Lung (tissue), 12 donors: ENCODE results near the gene ATP9A. TPM values are rescaled to one million over a fixed set of nuclear protein-coding genes. Genes with fewer than 3 reads are reported as not detected.
A peak's percentile ranks its signal among the peaks of the same experiment; 100 is the strongest.

Experiments
- ATAC-seq: fragments of 200-7000 bp; cut with Tn5 transposase; one replicate; pipeline ENCODE4 v1.9.1; 2020; ENCODE audit warnings: moderate number of reproducible peaks; ENCODE audit not compliant: insufficient read depth, low FRiP score
- DNase-seq, 3 donors: peaks; one replicate each; pipeline ENCODE4 v3.0.0-alpha.2; 2013 to 2017
- H3K27ac ChIP-seq, 2 donors: one replicate each; pipeline ENCODE4 v1.5.1; 2013; ENCODE audit warnings: mild to moderate bottlenecking in 2 of 2, moderate library complexity in 2 of 2, control low read depth in 1 of 2, inconsistent platforms in 1 of 2, low read depth in 1 of 2, low read length in 1 of 2
- H3K27me3 ChIP-seq, 3 donors: one replicate each; pipeline ENCODE4 v1.5.1; 2013; ENCODE audit warnings: low read length in 2 of 3; ENCODE audit not compliant: control insufficient read depth in 3 of 3, insufficient read depth in 3 of 3
- H3K36me3 ChIP-seq, 4 donors: one replicate each; pipeline ENCODE4 v1.5.1; 2013; ENCODE audit warnings: low read length in 4 of 4, mild to moderate bottlenecking in 1 of 4, moderate library complexity in 1 of 4; ENCODE audit not compliant: control insufficient read depth in 4 of 4, insufficient read depth in 4 of 4
- H3K4me1 ChIP-seq, 5 donors: one replicate each; pipeline ENCODE4 v1.5.1; 2013; ENCODE audit warnings: low read length in 5 of 5, mild to moderate bottlenecking in 2 of 5, moderate library complexity in 1 of 5; ENCODE audit not compliant: control insufficient read depth in 5 of 5, insufficient read depth in 5 of 5
- H3K4me3 ChIP-seq: one replicate; pipeline ENCODE4 v1.5.1; 2013; ENCODE audit warnings: mild to moderate bottlenecking, control low read depth, moderate library complexity
- H3K9ac ChIP-seq, 2 donors: one replicate each; pipeline ENCODE4 v1.5.1; 2013; ENCODE audit warnings: low read length in 2 of 2, control low read depth in 1 of 2; ENCODE audit not compliant: insufficient read depth in 1 of 2
- H3K9me3 ChIP-seq, 4 donors: one replicate each; pipeline ENCODE4 v1.5.1; 2013; ENCODE audit warnings: low read length in 3 of 4, mild to moderate bottlenecking in 1 of 4, moderate library complexity in 1 of 4; ENCODE audit not compliant: control insufficient read depth in 4 of 4, insufficient read depth in 3 of 4
- WGBS, 2 donors: extraction: QIAGEN DNeasy Blood & Tissue Kit; methylation state at CpG; one replicate each; pipeline ENCODE4 v1.1.7; 2013; 5-methylcytosine and 5-hydroxymethylcytosine counted together
- polyA plus RNA-seq, 2 donors: library from polyadenylated mRNA; stranded (reverse); fragments of 200-250 nt; gene quantifications; one replicate each; pipeline ENCODE4 v1.2.1, GENCODE V29; 2013
- total RNA-seq, 2 donors: library from RNA; depleted of rRNA in 1 of 2; stranded (reverse); fragments of >200 nt in 1 of 2; gene quantifications; one replicate each; pipeline ENCODE4 v1.2.1, GENCODE V29; 2014 to 2021
- TF ChIP-seq, protein P1 (sequence below): IDR thresholded peaks from 2 replicates; pipeline ENCODE4 v1.5.1; 2012; ENCODE audit warnings: mild to moderate bottlenecking; ENCODE audit errors: control extremely low read depth, extremely low read depth
- donor health status: control.
- donor health status: control.
- donor health status: Bipolar disorder and iron deficiency.
- donor health status: healthy.
- donor health status: DM: yes; HTN: yes; CAD: no.

ATP9A gene
- total and polyA plus RNA-seq, 4 donors, result 3.3 to 43.6 (median 14.9) TPM

- no peak for ATAC-seq
Measured at GRCh38 chr20:51713213-51713598, 55.0 kb downstream of the ATP9A start.

GRCh38 chr20:51712501-51713212, 55.5 kb downstream of the ATP9A start:
- Histone ChIP-seq H3K36me3 (peaks cover 0 to 7% (median 4%) of the 10 kb centered on the region in 4 donors), H3K9ac (no peak overlapping the region), H3K27ac (no peak overlapping the region), H3K9me3 (peaks cover 0 to 3% (median 0%) of the 10 kb centered on the region in 4 donors), H3K27me3 (no peaks in the 10 kb centered on the region), H3K4me3 (no peak overlapping the region), H3K4me1 (peaks cover 0 to 21% (median 9%) of the 10 kb centered on the region in 5 donors)
- 84 to 87% methylated on average over 24 of the region's 24 CpGs for WGBS, 2 donors
- DNase-seq (peak; percentile 39 to 64 (median 46)), ATAC-seq (no peak)
- TF ChIP-seq, protein P1, sequence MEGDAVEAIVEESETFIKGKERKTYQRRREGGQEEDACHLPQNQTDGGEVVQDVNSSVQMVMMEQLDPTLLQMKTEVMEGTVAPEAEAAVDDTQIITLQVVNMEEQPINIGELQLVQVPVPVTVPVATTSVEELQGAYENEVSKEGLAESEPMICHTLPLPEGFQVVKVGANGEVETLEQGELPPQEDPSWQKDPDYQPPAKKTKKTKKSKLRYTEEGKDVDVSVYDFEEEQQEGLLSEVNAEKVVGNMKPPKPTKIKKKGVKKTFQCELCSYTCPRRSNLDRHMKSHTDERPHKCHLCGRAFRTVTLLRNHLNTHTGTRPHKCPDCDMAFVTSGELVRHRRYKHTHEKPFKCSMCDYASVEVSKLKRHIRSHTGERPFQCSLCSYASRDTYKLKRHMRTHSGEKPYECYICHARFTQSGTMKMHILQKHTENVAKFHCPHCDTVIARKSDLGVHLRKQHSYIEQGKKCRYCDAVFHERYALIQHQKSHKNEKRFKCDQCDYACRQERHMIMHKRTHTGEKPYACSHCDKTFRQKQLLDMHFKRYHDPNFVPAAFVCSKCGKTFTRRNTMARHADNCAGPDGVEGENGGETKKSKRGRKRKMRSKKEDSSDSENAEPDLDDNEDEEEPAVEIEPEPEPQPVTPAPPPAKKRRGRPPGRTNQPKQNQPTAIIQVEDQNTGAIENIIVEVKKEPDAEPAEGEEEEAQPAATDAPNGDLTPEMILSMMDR, result no peak

More at GRCh38 chr20:51713213-51713598, 55.0 kb downstream of the ATP9A start:
- H3K27me3 ChIP-seq, result no peaks in the 10 kb centered on the region
- peaks cover 0 to 21% (median 9%) of the 10 kb centered on the region in 5 donors for H3K4me1 ChIP-seq
- peaks cover 0 to 3% (median 0%) of the 10 kb centered on the region in 4 donors for H3K9me3 ChIP-seq
- no peak for DNase-seq
- TF ChIP-seq, protein P1, result no peak
- H3K4me3 ChIP-seq, result no peak overlapping the region
- H3K36me3 ChIP-seq, result peaks cover 0 to 7% (median 3%) of the 10 kb centered on the region in 4 donors
- 93 to 96% methylated on average over 4 of the region's 4 CpGs for WGBS, 2 donors
- no peak overlapping the region for H3K27ac ChIP-seq
- no peak overlapping the region for H3K9ac ChIP-seq

DNA sequence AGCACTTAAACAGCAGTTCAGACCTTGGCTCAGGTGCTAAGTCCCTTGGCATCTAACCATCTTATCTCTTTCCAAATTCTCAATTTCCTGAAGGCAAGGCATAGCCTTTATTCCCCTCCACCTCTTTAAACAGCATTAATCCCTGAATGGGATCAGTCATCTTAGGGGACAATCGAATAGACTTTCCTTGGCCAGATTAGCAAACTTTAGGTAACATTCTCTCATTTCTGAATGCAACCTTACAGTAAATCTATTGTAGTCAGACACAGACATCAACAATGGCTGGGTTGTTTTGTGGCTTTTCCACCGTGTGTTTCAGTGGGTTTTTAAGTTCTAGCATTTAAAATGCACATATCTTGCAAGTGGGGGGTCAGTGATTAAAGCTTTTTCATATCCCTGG, 56.8 kb downstream of the ATP9A start:
- H3K9ac ChIP-seq, result no peak overlapping the region
- no peak for ATAC-seq
- H3K27me3 ChIP-seq, result no peaks in the 10 kb centered on the region
- peaks cover 0 to 9% (median 5%) of the 10 kb centered on the region in 4 donors for H3K36me3 ChIP-seq
- WGBS, 2 donors, result 95% methylated on average over 2 of the region's 2 CpGs
- H3K9me3 ChIP-seq, result peaks cover 0 to 3% (median 0%) of the 10 kb centered on the region in 4 donors
- H3K4me3 ChIP-seq, result no peak overlapping the region
- TF ChIP-seq, protein P1, result no peak
- H3K4me1 ChIP-seq, result peaks cover 0 to 21% (median 9%) of the 10 kb centered on the region in 5 donors
- H3K27ac ChIP-seq, result no peak overlapping the region
- DNase-seq, result no peak
